ENCODE results near the gene BTBD9.
"Not testable (repeated sequence)": the region's sequence is repeated elsewhere in the genome, so short reads cannot be mapped to it uniquely, and the experiment has no call there.

The BTBD9 gene

GRCh38 chr6:38387461-38387860 is 252.3 kb downstream of the BTBD9 start:
- no peak for DNase-seq
- intact Hi-C loops (cut with DNase I): no loop called here

GRCh38 chr6:38378801-38379200 is 260.9 kb downstream of the BTBD9 start:
- intact Hi-C loops (cut with DNase I): no loop called here
- no peak for DNase-seq

- no peak for DNase-seq
These were observed 263.8 kb downstream of the BTBD9 start for GRCh38 chr6:38375937-38376336.

DNA sequence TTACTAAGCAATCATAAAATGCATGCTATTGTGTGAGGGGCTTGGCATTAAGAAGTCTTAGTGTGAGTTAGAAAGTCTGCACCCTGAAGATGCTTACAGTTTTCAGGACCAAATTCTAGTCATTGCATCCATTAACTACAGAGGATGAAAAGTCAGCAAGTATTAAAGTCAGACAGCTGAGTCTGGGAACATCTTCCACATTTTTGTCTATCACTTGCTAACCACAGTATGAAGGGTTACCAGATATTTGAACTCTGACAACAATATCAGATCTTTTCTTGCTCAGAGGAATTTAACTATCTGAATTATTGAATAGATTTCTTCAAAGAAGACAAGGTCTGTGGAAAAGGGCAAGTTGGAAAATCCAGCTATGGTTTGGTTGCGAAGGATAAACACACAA is 264.4 kb downstream of the BTBD9 start:
- DNase-seq: no peak
- intact Hi-C loops (cut with DNase I): no loop called here

More at GRCh38 chr6:38375937-38376336, 263.8 kb downstream of the BTBD9 start:
- intact Hi-C loops (cut with DNase I): no loop called here

- DNase-seq: no peak
- intact Hi-C loops (cut with DNase I): no loop called here
These were observed 267.8 kb downstream of the BTBD9 start for GRCh38 chr6:38371881-38372280.

- intact Hi-C loops (cut with DNase I): no loop called here
- no peak for DNase-seq
These were observed 268.8 kb downstream of the BTBD9 start for GRCh38 chr6:38370653-38371601.

DNA sequence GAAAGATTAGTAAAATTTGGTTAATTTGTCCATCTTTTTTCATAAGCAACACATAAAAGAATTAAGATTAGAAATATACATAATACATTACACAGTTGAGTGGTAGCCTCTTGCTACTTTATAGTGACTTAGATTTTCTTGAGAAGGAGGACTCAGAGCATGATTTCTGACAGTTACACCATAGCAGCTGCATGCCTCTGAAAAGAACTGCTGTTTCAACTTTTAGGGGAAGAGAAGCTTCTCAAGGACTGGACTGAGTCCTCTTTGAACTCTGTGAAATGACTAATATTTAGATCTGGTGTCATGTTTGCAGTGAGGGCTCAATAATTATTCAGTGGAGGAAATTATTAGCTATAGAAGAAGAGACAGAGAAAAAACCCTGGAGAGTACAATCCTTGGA is 272.5 kb downstream of the BTBD9 start:
- no peak for DNase-seq
- intact Hi-C loops (cut with DNase I): no loop called here

- intact Hi-C loops (cut with DNase I): no loop called here
- no peak for DNase-seq
These were observed 273.5 kb downstream of the BTBD9 start for GRCh38 chr6:38366234-38366633.

GRCh38 chr6:38364775-38365174 is 275.0 kb downstream of the BTBD9 start:
- intact Hi-C loops (cut with DNase I): no loop called here
- no peak for DNase-seq

DNA sequence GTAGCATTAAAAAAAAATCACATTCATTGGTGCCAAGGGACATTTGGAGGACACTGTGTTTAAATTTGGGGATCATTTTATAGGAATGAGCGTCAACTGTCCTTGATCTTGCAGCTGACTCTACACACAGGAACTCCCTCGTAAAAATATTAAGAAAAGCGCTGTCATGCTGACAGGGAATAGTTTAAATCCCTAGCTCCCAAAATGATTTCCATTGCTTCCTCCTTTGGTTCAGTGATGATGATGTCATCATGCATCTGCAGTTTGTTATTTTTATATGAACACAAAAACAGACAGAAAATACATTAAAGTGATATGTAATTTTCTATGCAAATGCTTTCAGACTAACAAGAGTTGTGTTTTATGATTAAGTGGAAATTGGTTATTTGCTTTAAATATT is 275.6 kb downstream of the BTBD9 start:
- intact Hi-C loops (cut with DNase I): no loop called here
- no peak for DNase-seq

GRCh38 chr6:38355519-38355918 is 284.2 kb downstream of the BTBD9 start:
- DNase-seq: no peak
- intact Hi-C loops (cut with DNase I): no loop called here

GRCh38 chr6:38354905-38355304 is 284.8 kb downstream of the BTBD9 start:
- intact Hi-C loops (cut with DNase I): no loop called here
- DNase-seq: no peak

DNA sequence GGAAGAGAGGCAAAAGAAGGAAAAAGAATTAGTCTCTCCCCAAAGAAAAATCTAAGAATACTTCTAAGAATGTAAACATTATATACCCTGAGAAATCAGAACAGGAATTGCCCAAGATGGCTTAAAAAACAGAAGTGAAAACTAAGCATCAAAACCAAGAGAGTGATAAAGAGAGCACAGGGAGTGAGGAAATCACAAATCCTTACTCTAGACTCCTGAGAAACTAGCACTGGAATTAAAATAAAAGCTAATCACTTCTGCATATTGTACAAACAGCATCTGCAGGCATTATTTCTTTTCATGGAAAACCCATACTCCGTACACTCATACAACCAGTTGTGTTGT is 285.7 kb downstream of the BTBD9 start:
- intact Hi-C loops (cut with DNase I): no loop called here
- no peak for DNase-seq

DNA sequence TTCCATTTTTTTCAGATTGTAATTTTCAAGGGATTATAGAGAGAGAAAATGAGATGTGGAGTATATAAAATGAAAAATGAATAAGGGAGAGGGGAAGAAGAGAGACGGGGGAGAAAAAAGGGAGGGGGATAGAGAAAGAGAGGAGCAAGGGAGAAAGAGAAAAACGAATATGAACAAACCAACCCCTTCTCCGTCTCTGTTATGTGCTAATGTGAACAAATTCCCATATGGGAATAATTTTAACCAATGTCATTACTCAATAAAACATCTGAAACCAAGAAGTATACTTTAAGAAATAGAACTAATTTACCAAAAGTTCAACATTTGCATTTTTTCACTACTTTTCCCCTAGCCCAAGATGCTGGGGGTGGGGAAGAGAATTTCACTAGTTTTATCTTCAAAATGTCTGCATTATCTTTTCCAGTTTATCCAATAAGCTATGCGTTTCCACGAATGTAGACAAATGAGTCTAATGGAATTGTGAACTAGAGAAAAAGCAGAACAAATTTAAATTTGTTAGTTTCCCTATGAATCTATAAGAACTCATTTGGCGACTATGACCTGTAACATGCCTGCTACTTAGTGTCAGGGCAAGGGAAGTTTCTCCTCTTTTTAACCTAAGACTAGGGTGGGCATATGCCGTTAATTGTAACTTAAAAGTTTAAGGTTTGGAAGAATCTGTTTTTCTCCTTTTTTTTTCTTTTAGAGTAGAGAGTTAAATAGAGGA is 286.3 kb downstream of the BTBD9 start:
- DNase-seq: no peak
- intact Hi-C loops (cut with DNase I): no loop called here

GRCh38 chr6:38352636-38353035 is 287.1 kb downstream of the BTBD9 start:
- intact Hi-C loops (cut with DNase I): no loop called here
- no peak for DNase-seq

DNA sequence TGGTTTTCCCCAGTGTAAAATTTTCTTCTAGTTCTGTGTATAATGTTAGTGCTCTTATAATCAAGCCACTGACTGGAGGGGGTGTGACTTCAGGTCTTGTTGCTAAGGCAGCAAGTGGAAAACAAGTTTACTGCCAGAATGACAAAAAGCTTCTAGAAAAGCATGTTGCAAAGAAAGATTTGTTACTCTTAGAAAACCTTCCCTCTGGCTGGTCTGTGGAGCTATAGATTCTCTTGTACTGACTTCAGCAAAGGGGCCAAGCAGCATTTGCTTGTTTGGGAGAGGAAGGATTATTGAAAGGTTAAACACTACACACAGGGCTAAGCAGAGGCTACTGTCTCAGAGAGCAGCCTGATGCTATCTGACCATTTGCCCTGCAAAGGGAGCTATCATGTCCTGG is 288.8 kb downstream of the BTBD9 start:
- intact Hi-C loops (cut with DNase I): no loop called here
- DNase-seq: peak in 2 of 42 donors; percentile 23 to 37

DNA sequence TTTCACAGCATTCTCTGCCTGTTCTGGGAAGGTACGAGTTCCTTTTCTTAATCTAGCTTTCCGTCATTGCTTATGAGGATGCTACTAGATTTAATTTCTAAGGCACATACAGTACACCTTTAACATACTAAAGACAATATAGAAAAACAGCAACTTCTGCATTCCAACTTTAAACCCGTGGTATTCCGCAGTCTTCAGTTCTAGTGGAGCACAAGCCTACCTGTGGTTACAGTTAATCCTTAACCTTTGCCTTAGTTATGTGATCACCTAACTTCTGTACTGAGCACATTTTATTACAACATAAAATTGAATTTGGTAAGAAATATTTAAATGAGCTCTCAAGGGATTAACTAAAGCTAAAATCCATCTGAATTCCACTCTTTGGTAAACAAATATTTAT is 289.5 kb downstream of the BTBD9 start:
- intact Hi-C loops (cut with DNase I): no loop called here
- no peak for DNase-seq

GRCh38 chr6:38349795-38350194 is 289.9 kb downstream of the BTBD9 start:
- no peak for DNase-seq
- intact Hi-C loops (cut with DNase I): no loop called here

- intact Hi-C loops (cut with DNase I): no loop called here
- DNase-seq: no peak
These were observed 290.5 kb downstream of the BTBD9 start for GRCh38 chr6:38349221-38349620.

DNA sequence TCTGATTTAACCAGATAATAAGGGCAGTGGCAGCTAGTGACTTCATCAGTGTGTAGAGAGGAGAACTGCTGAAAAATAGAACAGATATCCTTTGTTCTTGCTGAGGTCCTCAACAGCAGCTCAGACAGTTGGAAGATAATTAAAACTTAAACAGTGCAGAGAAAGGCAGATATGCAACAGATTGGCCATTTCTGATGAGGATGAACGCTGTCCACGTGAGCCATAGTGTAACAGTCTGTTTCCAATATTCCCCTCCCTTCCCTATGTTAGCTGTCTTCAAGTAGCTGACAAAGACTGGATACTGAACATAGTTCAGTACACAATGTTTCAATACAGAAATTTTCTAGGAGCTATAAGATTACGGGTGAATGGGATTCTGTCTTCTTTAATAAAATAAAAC is 291.4 kb downstream of the BTBD9 start:
- no peak for DNase-seq
- intact Hi-C loops (cut with DNase I): no loop called here

DNA sequence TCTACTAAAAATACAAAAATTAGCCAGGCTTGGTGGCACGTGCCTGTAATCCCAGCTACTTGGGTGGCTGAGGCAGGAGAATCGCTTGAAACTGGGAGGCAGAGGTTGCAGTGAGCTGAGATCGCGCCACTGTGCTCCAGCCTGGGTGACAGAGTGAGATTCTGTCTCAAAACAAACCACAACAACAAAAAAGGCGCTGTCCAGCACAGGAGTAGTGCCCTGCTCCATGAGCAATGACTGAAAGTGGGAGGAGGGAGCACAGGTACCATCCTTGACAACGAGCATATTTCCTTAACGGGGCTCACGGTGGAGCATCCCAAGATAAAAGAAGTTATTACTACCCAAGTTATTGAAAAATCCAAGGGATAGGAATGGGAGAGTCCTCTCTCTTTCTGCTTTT is 291.9 kb downstream of the BTBD9 start:
- intact Hi-C loops (cut with DNase I); DNase-seq: not testable (repeated sequence)
